ENCODE data around the gene SLC37A2. TPM values are rescaled to one million over a fixed set of nuclear protein-coding genes. Genes with fewer than 3 reads are reported as not detected.

The SLC37A2 gene
- total and polyA plus RNA-seq, 2 experiments from 2014 or later: 2.8 to 3.9 TPM

- H4K20me1 ChIP-seq (ENCODE audit: insufficient read depth, poor library complexity, severe bottlenecking): no peaks in the 10 kb centered on the region
- no peaks in the 10 kb centered on the region for H3K9me3 ChIP-seq (ENCODE audit: low read depth)
- H3K27me3 ChIP-seq: peaks cover under 1% of the 10 kb centered on the region
- DNase-seq (ENCODE audit: low spot score): no peak
- peak overlapping the region; percentile 80 for H3K27ac ChIP-seq
- no peak overlapping the region for H2AFZ ChIP-seq
- H3K4me3 ChIP-seq: no peak overlapping the region
- no peaks in the 10 kb centered on the region for H3K36me3 ChIP-seq (replicated peaks; ENCODE audit: insufficient read depth, low read depth)
- H3K79me2 ChIP-seq: no peaks in the 10 kb centered on the region
- H3K4me2 ChIP-seq: peak overlapping the region; percentile 44
- H3K9me2 ChIP-seq (replicated peaks; ENCODE audit: insufficient read depth): no peaks in the 10 kb centered on the region
- H3K4me1 ChIP-seq (ENCODE audit: insufficient read depth): peaks cover 21% of the 10 kb centered on the region
- 42% methylated on average over 5 of the region's 5 CpGs for WGBS (ENCODE audit: low lambda C conversion rate, missing lambda C conversion rate)
- TF ChIP-seq EZH2phosphoT487 (IDR thresholded peaks at IDR 0.05; ENCODE audit: low read depth, severe bottlenecking, unreplicated experiment) (no peak), CTCF (IDR thresholded peaks at IDR 0.05; ENCODE audit: poor library complexity) (no peak), EZH2 (IDR thresholded peaks at IDR 0.05; ENCODE audit: borderline replicate concordance) (no peak)
Observed at GRCh38 chr11:125071435-125071834, 8.3 kb downstream of the SLC37A2 start.

GRCh38 chr11:125071846-125072217, 8.7 kb downstream of the SLC37A2 start:
- Histone ChIP-seq H2AFZ (no peak overlapping the region), H3K9me2 (replicated peaks; ENCODE audit: insufficient read depth) (no peaks in the 10 kb centered on the region), H4K20me1 (ENCODE audit: insufficient read depth, poor library complexity, severe bottlenecking) (no peaks in the 10 kb centered on the region), H3K36me3 (replicated peaks; ENCODE audit: insufficient read depth, low read depth) (no peaks in the 10 kb centered on the region), H3K4me3 (no peak overlapping the region), H3K4me2 (peak overlapping the region; percentile 44), H3K27ac (peak overlapping the region; percentile 80), H3K4me1 (ENCODE audit: insufficient read depth) (peaks cover 21% of the 10 kb centered on the region), H3K79me2 (no peaks in the 10 kb centered on the region), H3K27me3 (no peaks in the 10 kb centered on the region), H3K9me3 (ENCODE audit: low read depth) (no peaks in the 10 kb centered on the region)
- DNase-seq (ENCODE audit: low spot score): peak; percentile 51
- WGBS (ENCODE audit: low lambda C conversion rate, missing lambda C conversion rate): 72% methylated on average over 5 of the region's 6 CpGs
- TF ChIP-seq CTCF (IDR thresholded peaks at IDR 0.05; ENCODE audit: poor library complexity): no peak
- no peak for TF ChIP-seq EZH2phosphoT487 (IDR thresholded peaks at IDR 0.05; ENCODE audit: low read depth, severe bottlenecking, unreplicated experiment)
- TF ChIP-seq EZH2 (IDR thresholded peaks at IDR 0.05; ENCODE audit: borderline replicate concordance): no peak

DNA sequence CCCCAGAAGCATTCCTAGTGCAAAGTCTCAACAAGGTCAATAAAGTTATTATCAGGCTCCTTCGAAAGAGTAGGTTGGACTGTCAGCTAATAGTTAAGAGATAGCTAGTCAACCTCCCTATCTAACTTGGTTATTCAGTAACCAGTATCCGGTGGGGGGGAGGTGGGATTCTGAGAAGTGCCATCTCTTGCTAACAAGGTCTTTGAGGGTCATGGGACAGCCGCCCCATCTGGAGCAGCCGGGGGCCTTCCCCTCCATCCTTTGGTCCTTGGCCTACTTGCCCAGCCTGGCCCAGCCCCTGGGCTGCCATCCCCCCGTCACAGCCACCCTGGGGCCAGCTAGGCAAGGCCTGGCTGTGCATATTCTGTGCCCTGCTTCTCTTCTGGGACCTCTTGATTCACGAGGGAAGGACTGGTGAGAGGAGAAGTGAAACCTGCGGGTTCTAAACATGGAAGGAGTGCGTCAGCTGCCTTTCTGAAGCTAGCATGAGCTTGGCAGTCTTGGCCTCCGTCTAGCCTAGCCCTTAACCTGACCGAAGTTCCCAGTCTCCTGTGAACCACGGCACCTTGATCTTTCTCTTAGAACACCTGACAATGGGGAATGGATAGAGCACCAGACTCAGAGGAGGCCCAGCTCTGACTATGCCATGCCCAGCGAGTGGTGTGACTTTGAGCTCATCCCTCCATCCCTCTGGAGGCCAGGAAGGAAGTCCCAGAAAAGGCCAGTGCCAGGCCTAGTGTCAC, 9.3 kb downstream of the SLC37A2 start:
- H4K20me1 ChIP-seq (ENCODE audit: insufficient read depth, poor library complexity, severe bottlenecking): no peaks in the 10 kb centered on the region
- H3K9me2 ChIP-seq (replicated peaks; ENCODE audit: insufficient read depth): no peaks in the 10 kb centered on the region
- no peaks in the 10 kb centered on the region for H3K79me2 ChIP-seq
- 86% methylated on average over 12 of the region's 12 CpGs for WGBS (ENCODE audit: low lambda C conversion rate, missing lambda C conversion rate)
- no peaks in the 10 kb centered on the region for H3K27me3 ChIP-seq
- TF ChIP-seq EZH2phosphoT487 (IDR thresholded peaks at IDR 0.05; ENCODE audit: low read depth, severe bottlenecking, unreplicated experiment) (no peak), CTCF (IDR thresholded peaks at IDR 0.05; ENCODE audit: poor library complexity) (no peak), EZH2 (IDR thresholded peaks at IDR 0.05; ENCODE audit: borderline replicate concordance) (no peak)
- no peak overlapping the region for H2AFZ ChIP-seq
- peak overlapping the region; percentile 80 for H3K27ac ChIP-seq
- peaks cover 21% of the 10 kb centered on the region for H3K4me1 ChIP-seq (ENCODE audit: insufficient read depth)
- peak; percentile 32 for DNase-seq (ENCODE audit: low spot score)
- H3K4me2 ChIP-seq: peak overlapping the region; percentile 44
- H3K36me3 ChIP-seq (replicated peaks; ENCODE audit: insufficient read depth, low read depth): no peaks in the 10 kb centered on the region
- H3K4me3 ChIP-seq: no peak overlapping the region
- no peaks in the 10 kb centered on the region for H3K9me3 ChIP-seq (ENCODE audit: low read depth)
